Progenitor cell of endocrine pancreas (in vitro differentiated cells): ENCODE data around the gene CALM1. TPM values are rescaled to one million over a fixed set of nuclear protein-coding genes. Genes with fewer than 3 reads are reported as not detected.

Source experiments
- DNase-seq: peaks from one replicate; pipeline ENCODE4 v3.0.0; 2021; ENCODE audit warnings: low spot score; ENCODE audit not compliant: unreplicated experiment
- H3K27ac Mint-ChIP-seq: 2 replicates; pipeline ENCODE4 v1.8.0; 2021; ENCODE audit warnings: mild to moderate bottlenecking, moderate library complexity, mixed read lengths
- H3K27me3 Mint-ChIP-seq: 2 replicates; pipeline ENCODE4 v1.8.0; 2021; ENCODE audit warnings: mixed read lengths
- H3K36me3 Mint-ChIP-seq: 2 replicates; pipeline ENCODE4 v1.8.0; 2022; ENCODE audit warnings: mixed read lengths; ENCODE audit not compliant: insufficient read depth
- H3K4me1 Mint-ChIP-seq: 2 replicates; pipeline ENCODE4 v1.8.0; 2021; ENCODE audit warnings: low read depth, mixed read lengths
- H3K4me3 Mint-ChIP-seq: 2 replicates; pipeline ENCODE4 v1.8.0; 2021; ENCODE audit warnings: low read depth, mild to moderate bottlenecking, moderate library complexity, mixed read lengths
- H3K9me3 Mint-ChIP-seq: 2 replicates; pipeline ENCODE4 v1.8.0; 2021; ENCODE audit warnings: low read depth, mixed read lengths
- total RNA-seq: library from RNA; stranded (reverse); gene quantifications from 2 replicates; pipeline ENCODE4 v1.2.1, GENCODE V29; 2021
- TF ChIP-seq, protein P1 (sequence below): fragments of 200-600 bp; sonication (generic); IDR thresholded peaks from one replicate; pipeline ENCODE4 v1.5.0; 2021; ENCODE audit warnings: antibody characterized with exemption, mild to moderate bottlenecking; ENCODE audit not compliant: unreplicated experiment

The CALM1 gene
- total RNA-seq, 1 donor from 2014 or later, result 331 TPM

DNA sequence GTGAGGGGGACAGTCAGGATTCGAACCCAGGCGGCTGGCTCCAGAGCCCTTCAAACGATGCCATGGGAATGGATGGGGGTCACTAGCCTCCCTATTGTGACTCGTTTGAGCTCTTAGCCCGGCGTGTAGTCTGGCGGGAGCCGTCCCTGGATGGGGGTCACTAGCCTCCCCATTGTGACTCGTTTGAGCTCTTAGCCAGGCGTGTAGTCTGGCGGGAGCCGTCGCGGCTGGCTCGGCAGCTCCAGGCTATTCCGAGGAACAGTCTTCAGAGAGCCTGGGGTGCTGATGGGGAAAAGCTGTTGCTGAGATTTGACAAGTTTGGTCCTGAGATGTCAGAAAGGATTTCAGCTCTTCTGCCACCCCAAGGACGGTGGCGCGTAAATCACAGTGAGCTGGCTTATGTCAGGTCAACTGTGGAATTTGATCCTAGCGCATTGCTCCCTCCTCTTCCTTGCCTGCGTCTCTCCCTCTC, 58.3 kb downstream of the CALM1 start:
- TF ChIP-seq, protein P1, sequence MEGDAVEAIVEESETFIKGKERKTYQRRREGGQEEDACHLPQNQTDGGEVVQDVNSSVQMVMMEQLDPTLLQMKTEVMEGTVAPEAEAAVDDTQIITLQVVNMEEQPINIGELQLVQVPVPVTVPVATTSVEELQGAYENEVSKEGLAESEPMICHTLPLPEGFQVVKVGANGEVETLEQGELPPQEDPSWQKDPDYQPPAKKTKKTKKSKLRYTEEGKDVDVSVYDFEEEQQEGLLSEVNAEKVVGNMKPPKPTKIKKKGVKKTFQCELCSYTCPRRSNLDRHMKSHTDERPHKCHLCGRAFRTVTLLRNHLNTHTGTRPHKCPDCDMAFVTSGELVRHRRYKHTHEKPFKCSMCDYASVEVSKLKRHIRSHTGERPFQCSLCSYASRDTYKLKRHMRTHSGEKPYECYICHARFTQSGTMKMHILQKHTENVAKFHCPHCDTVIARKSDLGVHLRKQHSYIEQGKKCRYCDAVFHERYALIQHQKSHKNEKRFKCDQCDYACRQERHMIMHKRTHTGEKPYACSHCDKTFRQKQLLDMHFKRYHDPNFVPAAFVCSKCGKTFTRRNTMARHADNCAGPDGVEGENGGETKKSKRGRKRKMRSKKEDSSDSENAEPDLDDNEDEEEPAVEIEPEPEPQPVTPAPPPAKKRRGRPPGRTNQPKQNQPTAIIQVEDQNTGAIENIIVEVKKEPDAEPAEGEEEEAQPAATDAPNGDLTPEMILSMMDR, result no peak
- no peak for DNase-seq
- Mint-ChIP-seq H3K9me3 (no peaks in the 10 kb centered on the region), H3K27me3 (peaks cover 3% of the 10 kb centered on the region), H3K4me3 (no peak overlapping the region), H3K27ac (no peak overlapping the region), H3K4me1 (peaks cover 6% of the 10 kb centered on the region), H3K36me3 (no peaks in the 10 kb centered on the region)

DNA sequence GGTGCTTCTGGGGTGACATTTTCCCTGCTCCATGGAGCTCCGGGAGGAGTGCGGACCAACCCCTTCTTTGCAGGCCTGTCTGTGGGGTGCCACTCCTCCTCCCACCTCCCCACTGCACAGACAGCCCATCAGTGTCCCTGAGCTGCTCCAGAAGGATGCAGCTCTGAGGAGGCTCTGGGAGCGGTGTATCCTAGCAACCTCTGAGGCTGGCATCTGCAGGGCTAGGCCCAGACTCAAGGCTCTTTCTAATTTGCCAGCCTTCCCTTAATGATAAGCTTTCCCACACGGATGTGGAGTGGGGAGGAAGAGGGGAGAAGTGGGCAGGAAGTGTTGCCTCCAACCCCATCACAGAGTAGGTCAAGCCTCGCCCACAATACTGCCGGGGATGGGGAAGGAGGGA, 59.7 kb downstream of the CALM1 start:
- H3K27me3 Mint-ChIP-seq, result peaks cover 3% of the 10 kb centered on the region
- TF ChIP-seq, protein P1, result no peak
- no peak overlapping the region for H3K27ac Mint-ChIP-seq
- H3K36me3 Mint-ChIP-seq, result no peaks in the 10 kb centered on the region
- H3K4me1 Mint-ChIP-seq, result peaks cover 6% of the 10 kb centered on the region
- no peak overlapping the region for H3K4me3 Mint-ChIP-seq
- DNase-seq, result no peak
- no peaks in the 10 kb centered on the region for H3K9me3 Mint-ChIP-seq

DNA sequence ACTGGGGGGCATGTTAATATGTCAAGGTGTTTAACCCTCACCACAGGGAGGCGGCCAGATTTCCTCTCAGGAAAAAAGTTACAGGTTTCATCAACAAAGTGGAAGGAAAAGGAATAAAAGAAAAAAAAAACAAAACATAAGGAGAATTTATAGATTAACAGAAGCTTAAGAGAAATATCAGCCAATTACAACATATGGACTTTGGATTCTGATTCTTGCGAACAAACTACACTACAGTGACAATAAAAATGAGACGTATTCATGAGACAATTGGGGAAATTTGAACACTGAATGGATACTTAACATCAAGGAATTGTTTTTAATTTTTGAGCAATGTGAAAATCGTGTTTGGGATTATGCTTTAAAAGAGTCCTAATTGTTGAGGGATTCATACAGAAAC, 60.4 kb downstream of the CALM1 start:
- no peak overlapping the region for H3K27ac Mint-ChIP-seq
- no peak overlapping the region for H3K4me3 Mint-ChIP-seq
- H3K9me3 Mint-ChIP-seq, result no peaks in the 10 kb centered on the region
- TF ChIP-seq, protein P1, result no peak
- H3K36me3 Mint-ChIP-seq, result no peaks in the 10 kb centered on the region
- peaks cover 6% of the 10 kb centered on the region for H3K4me1 Mint-ChIP-seq
- no peaks in the 10 kb centered on the region for H3K27me3 Mint-ChIP-seq
- DNase-seq, result no peak

Other genes with a start within 250 kb of the CALM1 start
- gene PSMC1, start 140.5 kb upstream of the CALM1 start, total RNA-seq, result 96.2 and 96.8 TPM in 2 replicates
- gene NRDE2, start 65.1 kb upstream of the CALM1 start, total RNA-seq, result 36.7 and 38.2 TPM in 2 replicates